ENCODE measurements around the gene MRTFA. TPM values are rescaled to one million over a fixed set of nuclear protein-coding genes. Genes with fewer than 3 reads are reported as not detected.
"Not testable (repeated sequence)": the region's sequence is repeated elsewhere in the genome, so short reads cannot be mapped to it uniquely, and the experiment has no call there.

Gene MRTFA
- total RNA-seq, 3 donors from 2014 or later (not counting 1 experiment from before 2014, with no cell fraction given), result 81.8 to 91.9 (median 83.5) TPM

GRCh38 chr22:40679249-40679963 is 42.9 kb upstream of the MRTFA start, which contains the start of gene MCHR1:
Gene MCHR1, plus strand, starts transcription at chr22:40679484. Its CDS starts 169 bp downstream, at chr22:40679653.
- Histone ChIP-seq H3K4me1 (ENCODE audit: control insufficient read depth, insufficient read depth, low read length) (peaks cover 5% of the 10 kb centered on the region), H3K9me3 (ENCODE audit: control insufficient read depth, insufficient read depth, low read length) (no peaks in the 10 kb centered on the region), H3K27me3 (ENCODE audit: control insufficient read depth, insufficient read depth, low read length) (peaks cover 6% of the 10 kb centered on the region), H3K27ac (ENCODE audit: low read length) (no peak within 1 kb of the TSS), H3K4me3 (ENCODE audit: low read length) (no peak within 1 kb of the TSS), H3K36me3 (ENCODE audit: control insufficient read depth, insufficient read depth, low read length) (no peaks in the 10 kb centered on the region)
- no peak for TF ChIP-seq CTCF (IDR thresholded peaks at IDR 0.05)
- no peak for DNase-seq
- intact Hi-C loops (cut with micrococcal nuclease), result no loop called here
- ATAC-seq, result no peak
- H3K36me3 Mint-ChIP-seq, result no peaks in the 10 kb centered on the region
- H3K27me3 Mint-ChIP-seq (ENCODE audit: low read depth in 2 of 2), result peaks cover 21 to 22% of the 10 kb centered on the region in 2 donors
- no peak within 1 kb of the TSS for H3K4me3 Mint-ChIP-seq
- H3K4me1 Mint-ChIP-seq, result peaks cover 5 to 7% of the 10 kb centered on the region in 2 donors
- WGBS (ENCODE audit: insufficient coverage), result 28% methylated on average over 21 of the region's 21 CpGs
- no peak within 1 kb of the TSS for H3K27ac Mint-ChIP-seq
- no peaks in the 10 kb centered on the region for H3K9me3 Mint-ChIP-seq

GRCh38 chr22:40678493-40679248 is 42.2 kb upstream of the MRTFA start:
- Histone ChIP-seq H3K4me3 (ENCODE audit: low read length) (no peak overlapping the region), H3K4me1 (ENCODE audit: control insufficient read depth, insufficient read depth, low read length) (peaks cover 5% of the 10 kb centered on the region), H3K27me3 (ENCODE audit: control insufficient read depth, insufficient read depth, low read length) (peaks cover 6% of the 10 kb centered on the region), H3K36me3 (ENCODE audit: control insufficient read depth, insufficient read depth, low read length) (no peaks in the 10 kb centered on the region), H3K9me3 (ENCODE audit: control insufficient read depth, insufficient read depth, low read length) (no peaks in the 10 kb centered on the region), H3K27ac (ENCODE audit: low read length) (no peak overlapping the region)
- DNase-seq (no peak), ATAC-seq (no peak)
- H3K36me3 Mint-ChIP-seq, result no peaks in the 10 kb centered on the region
- intact Hi-C loops (cut with micrococcal nuclease), result no loop called here
- H3K4me1 Mint-ChIP-seq, result peaks cover 5 to 7% of the 10 kb centered on the region in 2 donors
- H3K27me3 Mint-ChIP-seq (ENCODE audit: low read depth in 2 of 2), result peaks cover 21 to 22% of the 10 kb centered on the region in 2 donors
- no peak overlapping the region for H3K27ac Mint-ChIP-seq
- TF ChIP-seq CTCF (IDR thresholded peaks at IDR 0.05), result no peak
- H3K4me3 Mint-ChIP-seq, result no peak overlapping the region
- WGBS (ENCODE audit: insufficient coverage), result 88% methylated on average over 14 of the region's 14 CpGs
- H3K9me3 Mint-ChIP-seq, result no peaks in the 10 kb centered on the region

GRCh38 chr22:40676644-40677043 is 40.1 kb upstream of the MRTFA start:
- DNase-seq, result no peak
- no peak for TF ChIP-seq CTCF (IDR thresholded peaks at IDR 0.05)
- H3K9me3 ChIP-seq (ENCODE audit: control insufficient read depth, insufficient read depth, low read length), result no peaks in the 10 kb centered on the region
- H3K27me3 ChIP-seq (ENCODE audit: control insufficient read depth, insufficient read depth, low read length), result peaks cover 6% of the 10 kb centered on the region
- no peak overlapping the region for H3K4me3 ChIP-seq (ENCODE audit: low read length)
- H3K27ac Mint-ChIP-seq, result no peak overlapping the region
- no peak for ATAC-seq
- H3K27me3 Mint-ChIP-seq (ENCODE audit: low read depth in 2 of 2), result peaks cover 18 to 20% of the 10 kb centered on the region in 2 donors
- no peaks in the 10 kb centered on the region for H3K9me3 Mint-ChIP-seq
- intact Hi-C loops (cut with micrococcal nuclease), result no loop called here
- H3K4me1 ChIP-seq (ENCODE audit: control insufficient read depth, insufficient read depth, low read length), result no peaks in the 10 kb centered on the region
- no peaks in the 10 kb centered on the region for H3K36me3 ChIP-seq (ENCODE audit: control insufficient read depth, insufficient read depth, low read length)
- no peaks in the 10 kb centered on the region for H3K4me1 Mint-ChIP-seq
- no peaks in the 10 kb centered on the region for H3K36me3 Mint-ChIP-seq
- no peak overlapping the region for H3K4me3 Mint-ChIP-seq
- WGBS (ENCODE audit: insufficient coverage), result 91% methylated on average over 3 of the region's 3 CpGs
- no peak overlapping the region for H3K27ac ChIP-seq (ENCODE audit: low read length)

- H3K4me1 Mint-ChIP-seq; DNase-seq; H3K27ac ChIP-seq (ENCODE audit: low read length); H3K9me3 ChIP-seq (ENCODE audit: control insufficient read depth, insufficient read depth, low read length); H3K9me3 Mint-ChIP-seq; intact Hi-C loops (cut with micrococcal nuclease); H3K4me3 Mint-ChIP-seq; H3K36me3 ChIP-seq (ENCODE audit: control insufficient read depth, insufficient read depth, low read length); H3K27me3 ChIP-seq (ENCODE audit: control insufficient read depth, insufficient read depth, low read length); ATAC-seq; H3K27ac Mint-ChIP-seq; H3K36me3 Mint-ChIP-seq; H3K4me3 ChIP-seq (ENCODE audit: low read length); H3K4me1 ChIP-seq (ENCODE audit: control insufficient read depth, insufficient read depth, low read length): not testable (repeated sequence)
- peaks cover 13 to 15% of the 10 kb centered on the region in 2 donors for H3K27me3 Mint-ChIP-seq (ENCODE audit: low read depth in 2 of 2)
- 95% methylated on average over 4 of the region's 4 CpGs for WGBS (ENCODE audit: insufficient coverage)
Observed at GRCh38 chr22:40676166-40676565, 39.6 kb upstream of the MRTFA start.
